GM23338 (cell line): ENCODE measurements around the gene PGAP3. TPM values are rescaled to one million over a fixed set of nuclear protein-coding genes. Genes with fewer than 3 reads are reported as not detected.

ENCODE experiments used
- ATAC-seq: fragments of 200-7000 bp; cut with Tn5 transposase; 3 replicates; pipeline ENCODE4 v1.9.1; 2020
- DNase-seq: peaks from one replicate; pipeline ENCODE4 v3.0.0-alpha.2; 2015; ENCODE audit warnings: low spot score
- H2AFZ ChIP-seq: fragments of 200-600 bp; sonication (generic); 2 replicates; pipeline ENCODE4 v1.8.0; 2016; ENCODE audit warnings: antibody characterized with exemption, mild to moderate bottlenecking, moderate library complexity
- H3F3A ChIP-seq: fragments of 200-600 bp; sonication (generic); replicated peaks from 2 replicates; pipeline ENCODE4 v1.8.0; 2017; ENCODE audit warnings: antibody characterized with exemption, mixed run types, low read depth
- H3K27ac ChIP-seq: fragments of 200-600 bp; sonication (generic); 2 replicates; pipeline ENCODE4 v1.6.1; 2016; ENCODE audit warnings: low read depth
- H3K27me3 ChIP-seq: fragments of 200-600 bp; sonication (generic); 2 replicates; pipeline ENCODE4 v1.8.0; 2016; ENCODE audit warnings: mild to moderate bottlenecking, mixed run types, moderate library complexity; ENCODE audit not compliant: insufficient read depth
- H3K36me3 ChIP-seq: fragments of 200-600 bp; sonication (generic); 2 replicates; pipeline ENCODE4 v1.8.0; 2016; ENCODE audit warnings: mild to moderate bottlenecking; ENCODE audit not compliant: insufficient read depth
- H3K4me1 ChIP-seq: fragments of 200-600 bp; sonication (generic); 2 replicates; pipeline ENCODE4 v1.8.0; 2016; ENCODE audit warnings: mild to moderate bottlenecking, moderate library complexity; ENCODE audit not compliant: insufficient read depth
- H3K4me2 ChIP-seq: fragments of 200-600 bp; sonication (generic); 2 replicates; pipeline ENCODE4 v1.7.1; 2017; ENCODE audit warnings: mixed run types
- H3K4me3 ChIP-seq: fragments of 200-600 bp; sonication (generic); 2 replicates; pipeline ENCODE4 v1.6.1; 2016; ENCODE audit warnings: mixed run types
- H3K79me2 ChIP-seq: fragments of 200-600 bp; sonication (generic); replicated peaks from 2 replicates; pipeline ENCODE4 v1.8.0; 2017; ENCODE audit warnings: mild to moderate bottlenecking; ENCODE audit not compliant: insufficient read depth
- H3K9me2 ChIP-seq: fragments of 200-600 bp; sonication (generic); 2 replicates; pipeline ENCODE4 v1.8.0; 2017; ENCODE audit not compliant: insufficient read depth
- H4K20me1 ChIP-seq: fragments of 200-600 bp; sonication (generic); replicated peaks from 2 replicates; pipeline ENCODE4 v1.8.0; 2017; ENCODE audit warnings: mild to moderate bottlenecking; ENCODE audit not compliant: insufficient read depth
- H3K27ac Mint-ChIP-seq: 2 replicates; pipeline ENCODE4 v1.8.0; 2020; ENCODE audit warnings: inconsistent platforms, mild to moderate bottlenecking, moderate library complexity, mixed read lengths
- H3K27me3 Mint-ChIP-seq: 3 replicates; pipeline ENCODE4 v1.8.0; 2022; ENCODE audit warnings: low read depth, mild to moderate bottlenecking, moderate library complexity, mixed read lengths, inconsistent platforms; ENCODE audit not compliant: insufficient read depth, poor library complexity
- H3K36me3 Mint-ChIP-seq: 3 replicates; pipeline ENCODE4 v1.8.0; 2021; ENCODE audit warnings: low read depth, mild to moderate bottlenecking, inconsistent platforms, moderate library complexity, mixed read lengths
- H3K4me1 Mint-ChIP-seq: 3 replicates; pipeline ENCODE4 v1.8.0; 2020; ENCODE audit warnings: mild to moderate bottlenecking, inconsistent platforms, mixed read lengths
- H3K4me3 Mint-ChIP-seq: 3 replicates; pipeline ENCODE4 v1.8.0; 2021; ENCODE audit warnings: moderate library complexity, mild to moderate bottlenecking, inconsistent platforms, mixed read lengths
- H3K9me3 Mint-ChIP-seq: 3 replicates; pipeline ENCODE4 v1.8.0; 2020; ENCODE audit warnings: moderate library complexity, mild to moderate bottlenecking, inconsistent platforms, mixed read lengths
- CREB1 ChIP-seq: fragments of 250-450 bp; sonication (Bioruptor Pico); IDR thresholded peaks from 2 replicates; pipeline ENCODE4 v1.5.0; 2020; ENCODE audit warnings: low read depth, mild to moderate bottlenecking, moderate library complexity
- EZH2 ChIP-seq: fragments of 200-600 bp; sonication (generic); IDR thresholded peaks from one replicate; pipeline ENCODE4 v1.8.0; 2017; ENCODE audit warnings: antibody characterized with exemption, mild to moderate bottlenecking, low read depth; ENCODE audit not compliant: unreplicated experiment
- EZH2phosphoT487 ChIP-seq: fragments of 200-600 bp; sonication (generic); IDR thresholded peaks from one replicate; pipeline ENCODE4 v1.8.1; 2018; ENCODE audit warnings: antibody characterized with exemption; ENCODE audit not compliant: unreplicated experiment
- JUNB ChIP-seq: IDR thresholded peaks from one replicate; pipeline ENCODE4 v1.6.1; 2016; ENCODE audit warnings: antibody characterized with exemption; ENCODE audit not compliant: unreplicated experiment
- NANOG ChIP-seq: IDR thresholded peaks from 2 replicates; pipeline ENCODE4 v1.6.1; 2016; ENCODE audit warnings: antibody characterized with exemption, borderline replicate concordance
- STAT1 ChIP-seq: IDR thresholded peaks from one replicate; pipeline ENCODE4 v1.6.1; 2016; ENCODE audit warnings: antibody characterized with exemption; ENCODE audit not compliant: unreplicated experiment
- ZNF114 ChIP-seq: fragments of 250-450 bp; sonication (Bioruptor Pico); IDR thresholded peaks from 2 replicates; pipeline ENCODE4 v1.5.0; 2020; ENCODE audit warnings: mild to moderate bottlenecking, moderate library complexity
- polyA plus RNA-seq: library from polyadenylated mRNA; unstranded; fragments of >200 nt; fragmentation: Nextera tagmentation; extraction: Ambion mirVana; gene quantifications from 2 replicates; pipeline ENCODE4 v1.2.1, GENCODE V29; 2016
- total RNA-seq: library from RNA; depleted of rRNA; stranded (reverse); fragments of >200 nt; shearing (Covaris generic); gene quantifications from 2 replicates; pipeline ENCODE4 v1.2.3, GENCODE V29; 2014
- TF ChIP-seq, protein P1 (sequence below): IDR thresholded peaks from one replicate; pipeline ENCODE4 v1.6.1; 2018; ENCODE audit warnings: antibody characterized with exemption; ENCODE audit not compliant: unreplicated experiment
- TF ChIP-seq, protein P2 (sequence below): IDR thresholded peaks from 2 replicates; pipeline ENCODE4 v1.6.1; 2016; ENCODE audit warnings: antibody characterized with exemption

Gene PGAP3
- total and polyA plus RNA-seq, 2 experiments from 2014 or later, result 7.0 to 10.7 TPM

DNA sequence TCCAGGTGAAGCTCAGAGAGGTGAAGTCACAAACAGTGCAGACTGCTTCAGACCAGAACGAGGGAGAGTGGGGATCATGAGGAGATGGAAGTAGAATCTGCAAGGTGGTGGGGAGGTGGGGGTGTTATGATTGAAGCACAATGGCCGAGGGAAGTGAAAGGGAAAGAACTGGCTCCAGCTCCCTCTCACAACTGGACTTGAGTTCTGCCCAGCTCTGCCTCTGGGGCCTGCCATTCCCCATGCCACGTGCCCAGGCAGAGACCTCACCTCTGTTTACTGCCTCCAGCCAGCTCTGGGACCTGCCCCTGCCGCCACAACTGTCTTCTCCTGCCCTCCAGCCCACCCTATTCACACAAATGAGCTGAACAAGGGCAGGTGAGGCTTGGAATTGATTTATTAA is 17.1 kb downstream of the PGAP3 start:
- H3K27me3 ChIP-seq, result peaks cover 38% of the 10 kb centered on the region

DNA sequence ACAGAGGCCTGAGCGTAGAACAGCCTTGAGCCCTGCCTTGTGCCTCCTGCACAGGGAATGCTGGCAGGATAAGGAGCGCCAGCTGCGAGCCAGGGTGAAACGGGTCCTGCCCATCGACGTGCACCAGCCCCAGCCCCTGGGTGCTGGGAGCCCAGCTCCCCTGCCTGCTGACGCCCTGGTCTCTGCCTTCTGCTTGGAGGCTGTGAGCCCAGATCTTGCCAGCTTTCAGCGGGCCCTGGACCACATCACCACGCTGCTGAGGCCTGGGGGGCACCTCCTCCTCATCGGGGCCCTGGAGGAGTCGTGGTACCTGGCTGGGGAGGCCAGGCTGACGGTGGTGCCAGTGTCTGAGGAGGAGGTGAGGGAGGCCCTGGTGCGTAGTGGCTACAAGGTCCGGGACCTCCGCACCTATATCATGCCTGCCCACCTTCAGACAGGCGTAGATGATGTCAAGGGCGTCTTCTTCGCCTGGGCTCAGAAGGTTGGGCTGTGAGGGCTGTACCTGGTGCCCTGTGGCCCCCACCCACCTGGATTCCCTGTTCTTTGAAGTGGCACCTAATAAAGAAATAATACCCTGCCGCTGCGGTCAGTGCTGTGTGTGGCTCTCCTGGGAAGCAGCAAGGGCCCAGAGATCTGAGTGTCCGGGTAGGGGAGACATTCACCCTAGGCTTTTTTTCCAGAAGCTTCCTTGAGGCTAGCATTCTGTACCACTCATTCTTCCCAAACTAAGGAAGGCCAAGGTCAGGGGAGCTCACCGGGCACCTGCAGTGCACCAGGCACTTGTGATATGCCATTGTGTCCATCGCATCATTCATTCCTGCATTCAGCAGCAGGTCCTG is 17.7 kb downstream of the PGAP3 start:
- peaks cover 31% of the 10 kb centered on the region for H3K27me3 Mint-ChIP-seq
- no peak overlapping the region for H3K4me2 ChIP-seq

More for the DNA sequence above, 17.1 kb downstream of the PGAP3 start:
- ATAC-seq (no peak), DNase-seq (no peak)
- H3K27me3 Mint-ChIP-seq, result peaks cover 35% of the 10 kb centered on the region
- Histone ChIP-seq H3K4me3 (no peak overlapping the region), H3K4me1 (peaks cover 20% of the 10 kb centered on the region), H3K79me2 (no peaks in the 10 kb centered on the region), H4K20me1 (no peaks in the 10 kb centered on the region; the same call in 1 of the 2 replicates), H3K4me2 (no peak overlapping the region), H3K27ac (no peak overlapping the region), H2AFZ (no peak overlapping the region), H3K36me3 (no peaks in the 10 kb centered on the region), H3K9me2 (no peaks in the 10 kb centered on the region), H3F3A (no peaks in the 10 kb centered on the region)
- no peak for TF ChIP-seq CREB1
- H3K9me3 Mint-ChIP-seq, result no peaks in the 10 kb centered on the region
- H3K4me3 Mint-ChIP-seq, result no peak overlapping the region
- H3K27ac Mint-ChIP-seq, result no peak overlapping the region
- no peaks in the 10 kb centered on the region; the same call in 2 of the 3 replicates for H3K36me3 Mint-ChIP-seq
- H3K4me1 Mint-ChIP-seq, result peaks cover 25% of the 10 kb centered on the region

DNA sequence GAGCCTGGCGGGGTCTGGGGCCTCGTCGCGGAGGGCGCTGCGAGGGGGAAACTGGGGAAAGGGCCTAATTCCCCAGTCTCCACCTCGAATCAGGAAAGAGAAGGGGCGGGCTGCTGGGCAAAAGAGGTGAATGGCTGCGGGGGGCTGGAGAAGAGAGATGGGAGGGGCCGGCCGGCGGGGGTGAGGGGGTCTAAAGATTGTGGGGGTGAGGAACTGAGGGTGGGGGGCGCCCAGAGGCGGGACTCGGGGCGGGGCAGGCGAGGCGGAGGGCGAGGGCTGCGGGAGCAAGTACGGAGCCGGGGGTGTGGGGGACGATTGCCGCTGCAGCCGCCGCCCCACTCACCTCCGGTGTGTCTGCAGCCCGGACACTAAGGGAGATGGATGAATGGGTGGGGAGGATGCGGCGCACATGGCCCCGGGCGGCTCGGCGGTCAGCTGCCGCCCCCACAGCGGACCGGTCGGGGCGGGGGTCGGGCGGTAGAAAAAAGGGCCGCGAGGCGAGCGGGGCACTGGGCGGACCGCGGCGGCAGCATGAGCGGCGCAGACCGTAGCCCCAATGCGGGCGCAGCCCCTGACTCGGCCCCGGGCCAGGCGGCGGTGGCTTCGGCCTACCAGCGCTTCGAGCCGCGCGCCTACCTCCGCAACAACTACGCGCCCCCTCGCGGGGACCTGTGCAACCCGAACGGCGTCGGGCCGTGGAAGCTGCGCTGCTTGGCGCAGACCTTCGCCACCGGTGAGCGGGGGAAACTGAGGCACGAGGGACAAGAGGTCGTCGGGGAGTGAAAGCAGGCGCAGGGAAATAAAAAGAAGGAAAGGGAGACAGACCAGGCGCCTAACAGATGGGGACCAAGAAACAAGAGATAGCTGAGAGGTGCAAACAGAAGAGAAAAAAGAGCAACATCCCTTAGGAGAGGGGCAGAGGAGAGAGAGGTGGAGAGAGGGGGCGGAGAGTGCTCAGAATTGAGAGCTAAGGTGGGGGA is 19.6 kb downstream of the PGAP3 start, which contains the start of gene PNMT:
Gene PNMT (plus strand): TSS at position 509 of the 980 bp plus-strand sequence. CDS start 23 bp downstream, at position 532.
- peak within 1 kb of the TSS; percentile 90 for H3K4me2 ChIP-seq
- no peak for TF ChIP-seq STAT1
- TF ChIP-seq ZNF114 (CRISPR knock-in tag), result no peak
- TF ChIP-seq NANOG, result no peak
- TF ChIP-seq, protein P1, sequence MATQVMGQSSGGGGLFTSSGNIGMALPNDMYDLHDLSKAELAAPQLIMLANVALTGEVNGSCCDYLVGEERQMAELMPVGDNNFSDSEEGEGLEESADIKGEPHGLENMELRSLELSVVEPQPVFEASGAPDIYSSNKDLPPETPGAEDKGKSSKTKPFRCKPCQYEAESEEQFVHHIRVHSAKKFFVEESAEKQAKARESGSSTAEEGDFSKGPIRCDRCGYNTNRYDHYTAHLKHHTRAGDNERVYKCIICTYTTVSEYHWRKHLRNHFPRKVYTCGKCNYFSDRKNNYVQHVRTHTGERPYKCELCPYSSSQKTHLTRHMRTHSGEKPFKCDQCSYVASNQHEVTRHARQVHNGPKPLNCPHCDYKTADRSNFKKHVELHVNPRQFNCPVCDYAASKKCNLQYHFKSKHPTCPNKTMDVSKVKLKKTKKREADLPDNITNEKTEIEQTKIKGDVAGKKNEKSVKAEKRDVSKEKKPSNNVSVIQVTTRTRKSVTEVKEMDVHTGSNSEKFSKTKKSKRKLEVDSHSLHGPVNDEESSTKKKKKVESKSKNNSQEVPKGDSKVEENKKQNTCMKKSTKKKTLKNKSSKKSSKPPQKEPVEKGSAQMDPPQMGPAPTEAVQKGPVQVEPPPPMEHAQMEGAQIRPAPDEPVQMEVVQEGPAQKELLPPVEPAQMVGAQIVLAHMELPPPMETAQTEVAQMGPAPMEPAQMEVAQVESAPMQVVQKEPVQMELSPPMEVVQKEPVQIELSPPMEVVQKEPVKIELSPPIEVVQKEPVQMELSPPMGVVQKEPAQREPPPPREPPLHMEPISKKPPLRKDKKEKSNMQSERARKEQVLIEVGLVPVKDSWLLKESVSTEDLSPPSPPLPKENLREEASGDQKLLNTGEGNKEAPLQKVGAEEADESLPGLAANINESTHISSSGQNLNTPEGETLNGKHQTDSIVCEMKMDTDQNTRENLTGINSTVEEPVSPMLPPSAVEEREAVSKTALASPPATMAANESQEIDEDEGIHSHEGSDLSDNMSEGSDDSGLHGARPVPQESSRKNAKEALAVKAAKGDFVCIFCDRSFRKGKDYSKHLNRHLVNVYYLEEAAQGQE, result no peak
- TF ChIP-seq EZH2, result peak; percentile 47
- TF ChIP-seq, protein P2, sequence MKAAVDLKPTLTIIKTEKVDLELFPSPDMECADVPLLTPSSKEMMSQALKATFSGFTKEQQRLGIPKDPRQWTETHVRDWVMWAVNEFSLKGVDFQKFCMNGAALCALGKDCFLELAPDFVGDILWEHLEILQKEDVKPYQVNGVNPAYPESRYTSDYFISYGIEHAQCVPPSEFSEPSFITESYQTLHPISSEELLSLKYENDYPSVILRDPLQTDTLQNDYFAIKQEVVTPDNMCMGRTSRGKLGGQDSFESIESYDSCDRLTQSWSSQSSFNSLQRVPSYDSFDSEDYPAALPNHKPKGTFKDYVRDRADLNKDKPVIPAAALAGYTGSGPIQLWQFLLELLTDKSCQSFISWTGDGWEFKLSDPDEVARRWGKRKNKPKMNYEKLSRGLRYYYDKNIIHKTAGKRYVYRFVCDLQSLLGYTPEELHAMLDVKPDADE, result no peak
- TF ChIP-seq JUNB, result no peak
- no peak for TF ChIP-seq EZH2phosphoT487

More for the DNA sequence above, 17.7 kb downstream of the PGAP3 start:
- no peaks in the 10 kb centered on the region for H3K79me2 ChIP-seq
- no peak overlapping the region for H3K4me3 ChIP-seq
- no peak for DNase-seq
- no peaks in the 10 kb centered on the region for H3K36me3 ChIP-seq
- H3K9me3 Mint-ChIP-seq, result no peaks in the 10 kb centered on the region
- H3K36me3 Mint-ChIP-seq, result no peaks in the 10 kb centered on the region; the same call in 2 of the 3 replicates
- H3K27me3 ChIP-seq, result peaks cover 41% of the 10 kb centered on the region
- no peak overlapping the region for H3K27ac Mint-ChIP-seq
- TF ChIP-seq, protein P2, result no peak
- no peak overlapping the region; the same call in 2 of the 3 replicates for H3K4me3 Mint-ChIP-seq
- H3K9me2 ChIP-seq, result no peaks in the 10 kb centered on the region
- H3K4me1 Mint-ChIP-seq, result peaks cover 25% of the 10 kb centered on the region
- no peak overlapping the region for H2AFZ ChIP-seq
- H4K20me1 ChIP-seq, result no peaks in the 10 kb centered on the region; the same call in 1 of the 2 replicates
- H3K4me1 ChIP-seq, result peaks cover 25% of the 10 kb centered on the region
- no peak overlapping the region for H3K27ac ChIP-seq
- no peaks in the 10 kb centered on the region for H3F3A ChIP-seq
- no peak for ATAC-seq

More for the DNA sequence above, 19.6 kb downstream of the PGAP3 start, which contains the start of gene PNMT:
- peak; percentile 43 for ATAC-seq
- peaks cover 3% of the 10 kb centered on the region; the same call in 1 of the 2 replicates for H3F3A ChIP-seq
- peak within 1 kb of the TSS; percentile 69 for H2AFZ ChIP-seq
- H3K4me3 ChIP-seq, result peak within 1 kb of the TSS; percentile 64
- peaks cover 40% of the 10 kb centered on the region for H3K4me1 Mint-ChIP-seq
- H3K27me3 ChIP-seq, result peaks cover 41% of the 10 kb centered on the region
- H3K27ac Mint-ChIP-seq, result no peak within 1 kb of the TSS
- no peaks in the 10 kb centered on the region for H3K9me2 ChIP-seq
- no peaks in the 10 kb centered on the region; the same call in 2 of the 3 replicates for H3K9me3 Mint-ChIP-seq
- H3K4me1 ChIP-seq, result peaks cover 39% of the 10 kb centered on the region
- no peaks in the 10 kb centered on the region; the same call in 2 of the 3 replicates for H3K36me3 Mint-ChIP-seq
- peak; percentile 90 for DNase-seq
- H3K27me3 Mint-ChIP-seq, result peaks cover 32% of the 10 kb centered on the region
- H4K20me1 ChIP-seq, result no peaks in the 10 kb centered on the region; the same call in 1 of the 2 replicates
- H3K4me3 Mint-ChIP-seq, result peak within 1 kb of the TSS; percentile 68
- no peaks in the 10 kb centered on the region for H3K36me3 ChIP-seq
- H3K79me2 ChIP-seq, result no peaks in the 10 kb centered on the region
- H3K27ac ChIP-seq, result no peak within 1 kb of the TSS
